GM12892 (cell line): ENCODE results near the gene PROCA1.
"Not testable (repeated sequence)": the region's sequence is repeated elsewhere in the genome, so short reads cannot be mapped to it uniquely, and the experiment has no call there.

Experiments
- DNase-seq: peaks from one replicate; pipeline ENCODE4 v3.0.0; 2011; ENCODE audit not compliant: insufficient read length
- FAIRE-seq: peaks from 2 replicates; lab custom pipeline; 2011; peaks lifted over from hg19 to GRCh38; lab: Jason Lieb, UNC
- POLR2A ChIP-seq: IDR thresholded peaks from 2 replicates; pipeline ENCODE4 v1.6.1; 2011; ENCODE audit warnings: low read depth, low read length, control low read depth
- POLR2AphosphoS5 ChIP-seq: IDR thresholded peaks from 2 replicates; pipeline ENCODE4 v1.6.1; 2011; ENCODE audit warnings: low read depth, low read length, control low read depth
- TAF1 ChIP-seq: IDR thresholded peaks from 2 replicates; pipeline ENCODE4 v1.6.1; 2011; ENCODE audit warnings: low read depth, mild to moderate bottlenecking, control low read depth, low read length, borderline replicate concordance

The PROCA1 gene

DNA sequence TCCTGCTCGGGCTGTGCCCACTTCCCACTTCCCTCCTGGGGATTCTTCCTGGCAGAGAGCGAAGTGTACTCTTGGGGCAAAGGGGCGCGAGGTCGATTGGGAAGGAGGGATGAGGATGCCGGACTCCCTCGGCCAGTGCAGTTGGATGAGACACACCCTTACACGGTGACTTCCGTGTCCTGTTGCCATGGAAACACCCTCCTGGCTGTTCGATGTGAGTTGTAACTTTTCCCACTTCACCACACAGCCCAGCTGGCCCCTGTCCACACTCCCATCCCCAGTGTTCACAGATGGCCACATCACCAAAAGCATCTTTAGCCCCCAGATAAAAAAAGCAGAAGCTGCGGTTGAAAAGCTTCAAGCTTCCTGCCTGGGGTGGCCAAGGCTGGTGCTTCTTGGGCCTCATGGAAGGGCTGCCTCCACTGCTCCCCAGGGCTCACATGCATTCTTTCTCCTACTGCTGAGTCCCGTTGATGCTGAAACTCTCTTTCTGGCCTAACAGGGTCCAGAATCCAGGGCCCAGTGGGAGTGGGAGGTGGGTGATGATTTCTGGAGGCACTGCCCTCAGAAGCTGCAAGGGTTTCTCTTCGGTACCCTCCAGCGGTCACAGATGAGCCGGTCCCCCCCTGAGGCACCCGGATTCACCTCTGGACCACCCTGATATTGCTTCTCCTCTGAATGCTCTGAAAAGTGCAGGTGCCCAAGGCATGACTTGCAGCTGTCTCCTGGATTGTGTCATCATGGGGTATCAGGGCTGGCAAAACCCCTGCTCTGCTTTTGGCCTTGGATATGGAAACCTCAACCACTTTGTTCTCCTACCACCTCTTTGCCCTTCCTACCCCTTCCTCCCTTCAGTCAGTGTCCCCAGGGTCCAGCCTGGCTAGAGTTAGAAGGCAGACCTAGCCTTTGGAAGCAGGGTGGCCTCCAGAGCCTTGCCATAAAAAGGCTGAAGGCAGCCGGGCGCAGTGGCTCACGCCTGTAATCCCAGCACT is 30.0 kb upstream of the PROCA1 start:
- peak; percentile 93 for FAIRE-seq
- no peak for TF ChIP-seq POLR2A
- TF ChIP-seq TAF1, result no peak
- TF ChIP-seq POLR2AphosphoS5, result peak; percentile 55; the same call in 1 of the 2 replicates
- DNase-seq, result no peak

GRCh38 chr17:28740406-28741357 is 29.0 kb upstream of the PROCA1 start:
- TF ChIP-seq POLR2A (no peak), POLR2AphosphoS5 (no peak), TAF1 (no peak)
- DNase-seq (no peak), FAIRE-seq (no peak)

GRCh38 chr17:28738680-28739384 is 27.1 kb upstream of the PROCA1 start:
- FAIRE-seq (peak; percentile 91), DNase-seq (no peak)
- TF ChIP-seq TAF1 (no peak), POLR2A (no peak), POLR2AphosphoS5 (no peak)

DNA sequence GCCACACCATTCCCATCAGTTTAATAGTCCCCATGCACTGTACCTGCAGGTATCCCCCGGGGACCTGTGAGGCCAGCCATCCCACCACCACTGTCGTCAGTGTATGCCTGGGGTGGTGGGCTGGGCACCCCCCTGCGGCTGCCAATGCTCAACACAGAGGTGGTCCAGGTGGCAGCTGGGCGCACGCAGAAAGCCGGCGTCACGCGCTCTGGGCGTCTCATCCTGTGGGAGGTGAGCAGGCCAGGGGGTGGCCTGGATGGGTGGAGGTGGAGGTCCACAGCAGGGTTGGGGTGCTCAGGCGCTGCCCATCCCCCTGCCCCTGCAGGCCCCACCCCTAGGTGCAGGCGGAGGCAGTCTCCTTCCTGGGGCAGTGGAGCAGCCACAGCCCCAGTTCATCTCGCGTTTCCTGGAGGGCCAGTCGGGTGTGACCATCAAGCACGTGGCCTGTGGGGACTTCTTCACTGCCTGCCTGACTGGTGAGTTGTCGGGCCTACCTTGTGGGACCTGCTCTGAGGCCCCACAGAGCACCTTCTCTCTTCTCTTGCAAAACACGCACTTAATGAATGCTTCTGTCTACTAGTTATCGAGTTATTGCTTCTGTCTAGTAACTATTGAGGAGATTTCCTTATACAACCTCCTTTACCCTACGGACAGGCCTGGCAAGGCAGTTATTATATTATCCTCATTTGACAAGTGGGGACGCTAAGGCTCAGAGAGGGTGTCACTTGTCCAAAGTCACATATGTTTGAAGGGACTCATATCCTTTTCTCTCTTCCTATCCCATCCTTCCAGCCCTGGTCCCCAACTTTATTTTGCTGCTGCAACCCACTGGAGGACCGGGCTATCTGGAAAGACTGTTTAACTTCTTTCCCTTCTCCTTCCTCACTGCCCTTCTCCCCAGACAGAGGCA is 26.3 kb upstream of the PROCA1 start:
- TF ChIP-seq POLR2A (peak; percentile 83), POLR2AphosphoS5 (peak; percentile 86; the same call in 1 of the 2 replicates), TAF1 (peak; percentile 82)

DNA sequence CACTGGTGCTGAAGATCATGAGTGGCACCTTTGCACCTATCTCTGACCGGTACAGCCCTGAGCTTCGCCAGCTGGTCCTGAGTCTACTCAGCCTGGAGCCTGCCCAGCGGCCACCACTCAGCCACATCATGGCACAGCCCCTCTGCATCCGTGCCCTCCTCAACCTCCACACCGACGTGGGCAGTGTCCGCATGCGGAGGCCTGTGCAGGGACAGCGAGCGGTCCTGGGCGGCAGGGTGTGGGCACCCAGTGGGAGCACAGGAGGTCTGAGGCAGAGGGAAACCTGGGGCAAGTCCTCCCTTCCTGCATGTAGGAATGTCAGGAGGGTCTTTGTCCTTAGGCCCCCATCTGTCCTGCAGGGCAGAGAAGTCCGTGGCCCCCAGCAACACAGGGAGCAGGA is 25.6 kb upstream of the PROCA1 start:
- TF ChIP-seq POLR2A (no peak), POLR2AphosphoS5 (no peak), TAF1 (no peak)
- FAIRE-seq (no peak), DNase-seq (no peak)

More for the DNA sequence above, 26.3 kb upstream of the PROCA1 start:
- DNase-seq (peak; percentile 88), FAIRE-seq (peak; percentile 94)

DNA sequence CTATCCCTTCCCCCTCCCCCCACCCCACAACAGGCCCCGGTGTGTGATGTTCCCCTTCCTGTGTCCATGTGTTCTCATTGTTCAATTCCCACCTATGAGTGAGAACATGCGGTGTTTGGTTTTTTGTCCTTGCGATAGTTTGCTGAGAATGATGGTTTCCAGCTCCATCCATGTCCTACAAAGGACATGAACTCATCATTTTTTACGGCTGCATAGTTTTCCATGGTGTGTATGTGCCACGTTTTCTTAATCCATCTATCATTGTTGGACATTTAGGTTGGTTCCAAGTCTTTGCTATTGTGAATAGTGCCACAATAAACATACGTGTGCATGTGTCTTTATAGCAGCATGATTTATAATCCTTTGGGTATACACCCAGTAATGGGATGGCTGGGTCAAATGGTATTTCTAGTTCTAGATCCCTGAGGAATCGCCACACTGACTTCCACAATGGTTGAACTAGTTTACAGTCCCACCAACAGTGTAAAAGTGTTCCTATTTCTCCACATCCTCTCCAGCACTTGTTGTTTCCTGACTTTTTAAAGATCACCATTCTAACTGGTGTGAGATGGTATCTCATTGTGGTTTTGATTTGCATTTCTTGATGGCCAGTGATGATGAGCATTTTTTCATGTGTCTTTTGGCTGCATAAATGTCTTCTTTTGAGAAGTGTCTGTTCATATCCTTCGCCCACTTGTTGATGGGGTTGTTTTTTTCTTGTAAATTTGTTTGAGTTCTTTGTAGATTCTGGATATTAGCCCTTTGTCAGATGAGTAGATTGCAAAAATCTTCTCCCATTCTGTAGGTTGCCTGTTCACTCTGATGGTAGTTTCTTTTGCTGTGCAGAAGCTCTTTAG is 24.5 kb upstream of the PROCA1 start:
- not testable (repeated sequence) for FAIRE-seq, DNase-seq

- TF ChIP-seq TAF1, result no peak
- TF ChIP-seq POLR2AphosphoS5, result no peak
- no peak for TF ChIP-seq POLR2A
- DNase-seq (no peak), FAIRE-seq (no peak)
These were observed 23.6 kb upstream of the PROCA1 start for GRCh38 chr17:28735242-28735722.

- DNase-seq (no peak), FAIRE-seq (no peak)
- no peak for TF ChIP-seq TAF1
- no peak for TF ChIP-seq POLR2AphosphoS5
- no peak for TF ChIP-seq POLR2A
These were observed 23.1 kb upstream of the PROCA1 start for GRCh38 chr17:28734712-28735241.

DNA sequence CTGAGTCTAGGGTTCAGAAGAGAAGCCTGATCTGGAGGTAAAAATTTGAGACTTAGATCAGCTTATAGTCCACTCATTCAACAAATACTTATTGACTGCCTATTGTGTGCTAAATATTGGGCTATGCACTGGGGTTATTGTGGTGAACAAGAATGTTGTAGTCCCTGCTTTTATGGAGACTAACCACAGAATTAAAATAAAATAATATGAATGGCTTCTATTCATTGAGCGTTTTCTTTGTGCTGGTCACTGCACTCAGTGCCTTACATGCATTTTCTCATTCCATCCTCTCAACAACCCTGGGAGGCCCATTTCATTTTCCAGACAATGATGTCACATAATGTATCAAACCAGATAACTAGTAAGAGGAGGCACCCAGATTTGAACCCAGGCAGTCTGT is 21.7 kb upstream of the PROCA1 start:
- DNase-seq, result no peak
- no peak for FAIRE-seq
- TF ChIP-seq POLR2A (no peak), POLR2AphosphoS5 (no peak), TAF1 (no peak)

DNA sequence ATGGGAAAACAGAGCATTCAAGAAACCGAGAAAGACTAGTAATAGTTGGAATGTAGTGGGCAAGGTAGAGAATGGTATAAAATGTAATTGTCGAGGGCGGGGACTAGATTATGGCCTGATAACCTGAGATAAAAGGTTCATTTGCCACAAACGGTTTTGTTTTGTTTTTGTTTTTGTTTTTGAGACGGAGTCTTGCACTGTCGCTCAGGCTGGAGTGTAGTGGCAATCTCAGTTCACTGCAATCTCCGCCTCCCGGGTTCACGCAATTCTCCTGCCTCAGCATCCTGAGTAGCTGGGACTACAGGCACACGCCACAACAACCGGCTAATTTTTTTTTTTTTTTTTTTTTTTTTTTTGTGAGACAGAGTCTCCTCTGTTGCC is 18.3 kb upstream of the PROCA1 start:
- FAIRE-seq, result no peak

More for the DNA sequence above, 18.3 kb upstream of the PROCA1 start:
- no peak for TF ChIP-seq TAF1
- TF ChIP-seq POLR2AphosphoS5, result no peak
- no peak for DNase-seq
